ENCODE measurements around the gene PAWR. TPM values are rescaled to one million over a fixed set of nuclear protein-coding genes. Genes with fewer than 3 reads are reported as not detected.
A peak's percentile ranks its signal among the peaks of the same experiment; 100 is the strongest.

PAWR gene
- total and polyA plus RNA-seq, 2 donors from 2014 or later: 30.7 to 69.2 TPM

GRCh38 chr12:79548610-79548924 is 142.2 kb downstream of the PAWR start:
- intact Hi-C loops (cut with DNase I): no loop called here
- Histone ChIP-seq H3K36me3 (ENCODE audit: control insufficient read depth in 2 of 3, insufficient read depth in 3 of 3, low read length in 3 of 3) (peaks cover 0 to 6% (median 0%) of the 10 kb centered on the region in 3 donors), H3K4me3 (ENCODE audit: low read length in 3 of 3) (no peak overlapping the region), H3K27me3 (ENCODE audit: control insufficient read depth, insufficient read depth, low read length) (no peaks in the 10 kb centered on the region), H3K27ac (ENCODE audit: low read depth in 2 of 2, low read length in 2 of 2) (peak overlapping the region; percentile 81 to 90), H3K9me3 (ENCODE audit: control insufficient read depth in 2 of 3, insufficient read depth in 1 of 3, low read length in 3 of 3) (no peaks in the 10 kb centered on the region), H3K9ac (ENCODE audit: low read length in 3 of 3) (peak overlapping the region in 1 of 3 donors; percentile 72), H3K4me1 (ENCODE audit: control insufficient read depth in 2 of 3, insufficient read depth in 2 of 3, low read depth in 1 of 3, low read length in 3 of 3) (peaks cover 3 to 31% (median 19%) of the 10 kb centered on the region in 3 donors)
- TF ChIP-seq CTCF (IDR thresholded peaks at IDR 0.05; ENCODE audit: borderline replicate concordance, extremely low read depth, insufficient read depth): no peak
- FAIRE-seq: no peak
- DNase-seq: no peak

- DNase-seq (peak in 3 of 5 donors; percentile 58 to 84 (median 79)), FAIRE-seq (no peak)
- intact Hi-C loops (cut with DNase I): no loop called here
- peak overlapping the region in 2 of 3 donors; percentile 55 to 72 for H3K9ac ChIP-seq (ENCODE audit: low read length in 3 of 3)
- H3K27me3 ChIP-seq (ENCODE audit: control insufficient read depth, insufficient read depth, low read length): no peaks in the 10 kb centered on the region
- H3K4me3 ChIP-seq (ENCODE audit: low read length in 3 of 3): peak overlapping the region in 1 of 3 donors; percentile 18
- H3K36me3 ChIP-seq (ENCODE audit: control insufficient read depth in 2 of 3, insufficient read depth in 3 of 3, low read length in 3 of 3): peaks cover 0 to 2% (median 0%) of the 10 kb centered on the region in 3 donors
- peaks cover 3 to 31% (median 19%) of the 10 kb centered on the region in 3 donors for H3K4me1 ChIP-seq (ENCODE audit: control insufficient read depth in 2 of 3, insufficient read depth in 2 of 3, low read depth in 1 of 3, low read length in 3 of 3)
- H3K27ac ChIP-seq (ENCODE audit: low read depth in 2 of 2, low read length in 2 of 2): peak overlapping the region; percentile 81 to 90
- TF ChIP-seq CTCF (IDR thresholded peaks at IDR 0.05; ENCODE audit: borderline replicate concordance, extremely low read depth, insufficient read depth): peak; percentile 63
- H3K9me3 ChIP-seq (ENCODE audit: control insufficient read depth in 2 of 3, insufficient read depth in 1 of 3, low read length in 3 of 3): no peaks in the 10 kb centered on the region
These were observed 142.8 kb downstream of the PAWR start for GRCh38 chr12:79547735-79548609.

GRCh38 chr12:79547044-79547734 is 143.6 kb downstream of the PAWR start:
- peaks cover 3 to 31% (median 19%) of the 10 kb centered on the region in 3 donors for H3K4me1 ChIP-seq (ENCODE audit: control insufficient read depth in 2 of 3, insufficient read depth in 2 of 3, low read depth in 1 of 3, low read length in 3 of 3)
- TF ChIP-seq CTCF (IDR thresholded peaks at IDR 0.05; ENCODE audit: borderline replicate concordance, extremely low read depth, insufficient read depth): no peak
- H3K36me3 ChIP-seq (ENCODE audit: control insufficient read depth in 2 of 3, insufficient read depth in 3 of 3, low read length in 3 of 3): no peaks in the 10 kb centered on the region
- H3K27me3 ChIP-seq (ENCODE audit: control insufficient read depth, insufficient read depth, low read length): no peaks in the 10 kb centered on the region
- peak overlapping the region in 1 of 3 donors; percentile 72 for H3K9ac ChIP-seq (ENCODE audit: low read length in 3 of 3)
- peak overlapping the region; percentile 81 to 90 for H3K27ac ChIP-seq (ENCODE audit: low read depth in 2 of 2, low read length in 2 of 2)
- FAIRE-seq: no peak
- no peaks in the 10 kb centered on the region for H3K9me3 ChIP-seq (ENCODE audit: control insufficient read depth in 2 of 3, insufficient read depth in 1 of 3, low read length in 3 of 3)
- no peak overlapping the region for H3K4me3 ChIP-seq (ENCODE audit: low read length in 3 of 3)
- DNase-seq: peak in 3 of 5 donors; percentile 52 to 84 (median 80)
- intact Hi-C loops (cut with DNase I): no loop called here

All from kidney (tissue), 14 donors.